GM21723 (cell line): ENCODE results near the gene CD6.
A peak's percentile ranks its signal among the peaks of the same experiment; 100 is the strongest.
"Not testable (repeated sequence)": the region's sequence is repeated elsewhere in the genome, so short reads cannot be mapped to it uniquely, and the experiment has no call there.

Source experiments
- ATAC-seq: cut with Tn5 transposase; IDR thresholded peaks from one replicate; pipeline ENCODE4 v1.9.1; 2021; ENCODE audit warnings: mild to moderate bottlenecking, moderate library complexity; ENCODE audit not compliant: unreplicated experiment

Gene CD6

GRCh38 chr11:60951904-60952741 lies 19.4 kb upstream of the CD6 start, which contains the start of gene SLC15A3:
TSS of gene SLC15A3 (minus strand) at chr11:60952176. CDS start at chr11:60951551, 625 bp downstream.
- peak; percentile 72 for ATAC-seq

GRCh38 chr11:60952742-60953170 lies 18.7 kb upstream of the CD6 start:
- ATAC-seq: no peak

GRCh38 chr11:60953781-60954180 lies 17.7 kb upstream of the CD6 start:
- no peak for ATAC-seq

GRCh38 chr11:60954421-60954820 lies 17.1 kb upstream of the CD6 start:
- ATAC-seq: no peak

DNA sequence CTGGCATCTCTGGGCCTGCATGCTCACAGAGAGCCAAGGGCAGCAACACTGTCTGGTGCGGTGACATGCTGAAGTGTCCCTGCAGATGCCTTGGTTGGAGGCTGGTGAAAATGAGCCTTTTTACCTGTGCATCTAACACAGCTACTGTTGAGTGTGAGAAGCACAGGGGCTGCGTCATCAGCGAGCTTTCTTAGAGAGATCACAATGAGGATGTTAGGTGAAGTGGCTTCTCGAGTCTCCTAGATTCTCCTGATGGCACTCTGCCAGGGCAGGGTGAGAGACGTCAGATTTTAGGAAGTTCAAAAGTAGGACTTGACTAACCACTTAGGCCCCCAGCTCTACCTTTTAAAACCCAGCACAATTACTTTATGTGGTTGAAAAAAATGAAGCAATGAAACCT lies 15.9 kb upstream of the CD6 start:
- no peak for ATAC-seq

DNA sequence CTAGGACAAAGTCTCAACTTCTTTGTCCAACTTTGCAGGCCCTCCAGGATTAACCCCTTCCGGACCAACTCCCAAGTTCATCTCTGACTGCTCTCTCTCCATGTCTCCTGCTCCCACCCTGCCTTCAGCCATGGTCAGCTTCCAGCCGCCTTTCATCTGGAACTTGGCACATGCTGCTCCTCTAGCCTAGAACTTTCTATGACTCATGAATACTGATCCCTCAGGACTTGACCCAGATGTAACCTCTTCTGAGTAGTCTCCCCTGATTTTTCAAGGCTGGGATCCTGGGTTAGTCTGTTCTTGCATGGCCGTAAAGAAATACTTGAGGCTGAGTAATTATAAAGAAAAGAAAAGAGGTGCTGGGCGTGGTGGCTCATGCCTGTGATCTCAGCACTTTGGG lies 14.3 kb upstream of the CD6 start:
- no peak for ATAC-seq

DNA sequence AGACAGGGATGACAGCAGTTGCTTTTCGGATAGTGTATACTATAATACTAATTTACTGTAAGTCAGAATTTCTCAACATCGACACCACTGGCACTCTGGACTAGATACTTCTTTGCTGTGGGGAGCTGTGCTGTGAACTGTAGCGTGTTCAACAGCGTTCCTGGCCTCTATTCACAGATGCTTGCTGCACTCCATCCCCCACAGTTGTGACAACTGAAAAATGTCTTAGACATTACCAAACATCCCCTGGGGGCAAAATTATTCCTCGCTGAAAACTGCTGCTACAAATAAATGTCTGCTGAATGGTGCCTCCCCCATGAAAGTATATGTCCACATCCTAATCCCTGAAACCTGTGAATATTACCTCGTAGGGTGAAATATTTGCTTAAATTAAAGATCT lies 12.0 kb upstream of the CD6 start:
- no peak for ATAC-seq

GRCh38 chr11:60960405-60960804 lies 11.1 kb upstream of the CD6 start:
- ATAC-seq: no peak

- no peak for ATAC-seq
These were observed 6.7 kb upstream of the CD6 start for GRCh38 chr11:60964801-60965200.

GRCh38 chr11:60966890-60967289 lies 4.6 kb upstream of the CD6 start:
- ATAC-seq: no peak

GRCh38 chr11:60968223-60968622 lies 3.3 kb upstream of the CD6 start:
- ATAC-seq: no peak

DNA sequence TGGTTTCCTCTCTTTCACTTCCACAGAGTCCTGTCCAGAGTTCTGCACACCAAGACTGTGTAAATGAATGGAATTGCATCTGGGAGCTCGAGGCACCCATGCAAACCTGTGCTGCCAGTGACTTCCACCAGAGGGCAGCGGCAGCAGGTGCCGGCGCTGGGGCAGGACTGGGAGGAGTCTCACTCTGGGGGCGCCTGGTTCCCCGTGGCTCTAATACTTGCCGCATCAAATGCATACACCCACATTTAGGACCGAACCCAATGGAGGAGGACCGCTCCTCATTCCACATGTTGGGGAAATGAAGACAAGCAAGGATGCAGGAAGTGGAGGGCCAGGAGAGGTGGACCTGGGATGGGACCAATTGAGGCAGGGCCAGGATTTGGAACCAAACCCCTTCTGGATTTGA lies 1.1 kb upstream of the CD6 start:
- ATAC-seq: peak; percentile 75

GRCh38 chr11:60970890-60971289 lies 590 bp upstream of the CD6 start:
- no peak for ATAC-seq

GRCh38 chr11:60972182-60973030 lies 926 bp downstream of the CD6 start:
- no peak for ATAC-seq

- ATAC-seq: no peak
These were observed 2.2 kb downstream of the CD6 start for GRCh38 chr11:60973699-60974098.

- not testable (repeated sequence) for ATAC-seq
These were observed 2.8 kb downstream of the CD6 start for GRCh38 chr11:60974316-60974715.

DNA sequence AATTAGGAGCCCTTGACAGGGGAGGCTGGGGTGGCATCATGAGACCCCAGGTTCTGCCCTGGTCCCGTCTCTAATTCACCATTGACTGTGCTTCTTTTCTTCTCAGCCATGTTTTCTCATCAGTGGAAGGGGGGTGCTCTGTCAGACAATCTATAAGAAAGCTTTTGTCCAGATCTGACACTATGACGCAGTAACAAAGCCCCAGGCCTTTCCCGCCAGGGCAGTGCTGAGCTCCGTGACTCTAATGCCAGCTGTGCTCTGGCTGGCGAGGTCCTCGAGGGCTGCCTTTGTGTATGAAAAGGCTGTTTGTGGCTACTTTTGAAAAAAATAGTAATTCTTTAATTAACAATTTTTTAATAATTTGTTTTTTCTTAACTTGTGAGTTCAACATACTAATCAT lies 3.2 kb downstream of the CD6 start:
- ATAC-seq: no peak

- ATAC-seq: no peak
These were observed 5.7 kb downstream of the CD6 start for GRCh38 chr11:60977224-60977623.

- no peak for ATAC-seq
These were observed 6.4 kb downstream of the CD6 start for GRCh38 chr11:60977836-60978235.

DNA sequence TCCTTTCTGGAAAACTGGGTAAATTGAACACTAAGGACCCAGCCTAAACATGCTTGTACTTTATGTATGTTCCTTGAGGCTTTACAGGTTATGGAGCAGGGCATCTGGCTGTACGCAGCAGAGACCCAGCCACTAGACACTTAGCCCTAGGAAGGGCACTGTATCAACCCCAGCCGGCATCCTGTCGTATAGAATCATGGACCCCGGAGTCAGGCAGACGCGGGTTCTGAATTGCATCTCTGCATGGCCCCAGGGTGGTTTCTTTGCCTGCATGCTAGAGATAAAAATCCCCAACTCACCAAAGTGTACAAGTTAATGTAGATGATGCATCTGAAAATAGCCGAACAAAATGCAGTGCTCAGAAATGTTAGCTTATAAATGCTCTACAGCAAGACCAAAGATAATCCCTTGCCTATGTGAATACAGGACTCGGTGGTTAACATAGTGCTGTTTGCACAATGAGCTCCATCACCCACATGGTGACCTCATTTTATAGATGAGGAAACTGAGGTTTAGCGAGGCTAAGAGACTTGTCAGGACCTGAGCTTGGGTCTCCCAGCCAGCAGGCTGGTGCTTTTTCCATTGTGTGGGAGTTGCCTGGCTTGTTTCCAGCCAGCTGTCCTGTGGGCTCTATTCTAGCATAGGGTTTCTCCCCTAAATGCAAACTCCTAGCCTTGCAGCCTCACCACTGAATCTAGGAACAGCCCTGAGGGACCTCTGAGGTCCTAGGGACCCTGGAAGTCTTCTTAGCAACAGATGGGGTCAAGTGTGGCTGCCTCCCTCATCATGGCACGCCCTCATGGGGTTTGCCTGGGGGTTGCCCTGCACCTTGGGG lies 7.3 kb downstream of the CD6 start:
- ATAC-seq: no peak

GRCh38 chr11:60981515-60981914 lies 10.0 kb downstream of the CD6 start:
- ATAC-seq: no peak
